BE2C (cell line): Measurements from ENCODE around the gene ZNF512B.
"Not testable (repeated sequence)": the region's sequence is repeated elsewhere in the genome, so short reads cannot be mapped to it uniquely, and the experiment has no call there.

Experiments used
- DNase-seq: peaks from one replicate; pipeline ENCODE4 v3.0.0-alpha.2; 2020
- H3K27me3 ChIP-seq: fragments of 250-450 bp; sonication (Bioruptor Pico); 2 replicates; pipeline ENCODE4 v1.5.1; 2020; ENCODE audit warnings: mild to moderate bottlenecking
- H3K36me3 ChIP-seq: fragments of 250-450 bp; sonication (Bioruptor Pico); 2 replicates; pipeline ENCODE4 v1.5.1; 2020; ENCODE audit warnings: mild to moderate bottlenecking
- H3K4me1 ChIP-seq: fragments of 250-450 bp; sonication (Bioruptor Pico); 2 replicates; pipeline ENCODE4 v1.5.1; 2020
- H3K4me3 ChIP-seq: 2 replicates; pipeline ENCODE4 v1.5.1; 2011; ENCODE audit warnings: low read depth, low read length
- H3K9me3 ChIP-seq: fragments of 250-450 bp; sonication (Bioruptor Pico); 2 replicates; pipeline ENCODE4 v1.5.1; 2020
- CTCF ChIP-seq: IDR thresholded peaks from 2 replicates; pipeline ENCODE4 v1.5.1; 2012; ENCODE audit warnings: mild to moderate bottlenecking, low read depth, low read length

The ZNF512B gene

GRCh38 chr20:63935447-63935846 lies 34.3 kb downstream of the ZNF512B start:
- Histone ChIP-seq H3K36me3 (peaks cover 61% of the 10 kb centered on the region), H3K27me3 (no peaks in the 10 kb centered on the region), H3K9me3 (no peaks in the 10 kb centered on the region), H3K4me1 (no peaks in the 10 kb centered on the region), H3K4me3 (no peak overlapping the region)
- DNase-seq, result no peak
- TF ChIP-seq CTCF, result no peak

- Histone ChIP-seq H3K4me3 (no peak overlapping the region), H3K9me3 (no peaks in the 10 kb centered on the region), H3K27me3 (no peaks in the 10 kb centered on the region), H3K4me1 (no peaks in the 10 kb centered on the region), H3K36me3 (peaks cover 59% of the 10 kb centered on the region)
- DNase-seq, result no peak
- peak; percentile 61 for TF ChIP-seq CTCF
Observed at GRCh38 chr20:63934271-63935068, 35.3 kb downstream of the ZNF512B start.

GRCh38 chr20:63933646-63934045 lies 36.1 kb downstream of the ZNF512B start:
- TF ChIP-seq CTCF, result no peak

GRCh38 chr20:63932606-63933160 lies 37.0 kb downstream of the ZNF512B start:
- peaks cover 66% of the 10 kb centered on the region for H3K36me3 ChIP-seq

More at GRCh38 chr20:63933646-63934045, 36.1 kb downstream of the ZNF512B start:
- Histone ChIP-seq H3K9me3 (no peaks in the 10 kb centered on the region), H3K4me1 (no peaks in the 10 kb centered on the region), H3K36me3 (peaks cover 58% of the 10 kb centered on the region), H3K4me3 (no peak overlapping the region), H3K27me3 (no peaks in the 10 kb centered on the region)
- DNase-seq, result no peak

GRCh38 chr20:63931735-63932134 lies 38.0 kb downstream of the ZNF512B start:
- no peak for TF ChIP-seq CTCF
- H3K4me3 ChIP-seq, result no peak overlapping the region
- DNase-seq, result no peak
- no peaks in the 10 kb centered on the region for H3K27me3 ChIP-seq
- peaks cover 76% of the 10 kb centered on the region for H3K36me3 ChIP-seq
- H3K4me1 ChIP-seq, result no peaks in the 10 kb centered on the region
- H3K9me3 ChIP-seq, result no peaks in the 10 kb centered on the region

More at GRCh38 chr20:63932606-63933160, 37.0 kb downstream of the ZNF512B start:
- H3K4me1 ChIP-seq, result no peaks in the 10 kb centered on the region
- H3K4me3 ChIP-seq, result no peak overlapping the region
- H3K9me3 ChIP-seq, result no peaks in the 10 kb centered on the region
- no peaks in the 10 kb centered on the region for H3K27me3 ChIP-seq
- TF ChIP-seq CTCF, result no peak
- DNase-seq, result no peak

- TF ChIP-seq CTCF, result no peak
- no peak overlapping the region for H3K4me3 ChIP-seq
- H3K27me3 ChIP-seq, result no peaks in the 10 kb centered on the region
- H3K9me3 ChIP-seq, result no peaks in the 10 kb centered on the region
- no peak for DNase-seq
- peaks cover 79% of the 10 kb centered on the region for H3K36me3 ChIP-seq
- no peaks in the 10 kb centered on the region for H3K4me1 ChIP-seq
Observed at GRCh38 chr20:63930971-63931553, 38.7 kb downstream of the ZNF512B start.

- H3K4me3 ChIP-seq, H3K4me1 ChIP-seq, DNase-seq, H3K27me3 ChIP-seq, H3K9me3 ChIP-seq: not testable (repeated sequence)
- H3K36me3 ChIP-seq, result peaks cover 65% of the 10 kb centered on the region
Observed at GRCh38 chr20:63929473-63929883, 40.3 kb downstream of the ZNF512B start.
